ENCODE data around the gene LANCL3.

LANCL3 gene

DNA sequence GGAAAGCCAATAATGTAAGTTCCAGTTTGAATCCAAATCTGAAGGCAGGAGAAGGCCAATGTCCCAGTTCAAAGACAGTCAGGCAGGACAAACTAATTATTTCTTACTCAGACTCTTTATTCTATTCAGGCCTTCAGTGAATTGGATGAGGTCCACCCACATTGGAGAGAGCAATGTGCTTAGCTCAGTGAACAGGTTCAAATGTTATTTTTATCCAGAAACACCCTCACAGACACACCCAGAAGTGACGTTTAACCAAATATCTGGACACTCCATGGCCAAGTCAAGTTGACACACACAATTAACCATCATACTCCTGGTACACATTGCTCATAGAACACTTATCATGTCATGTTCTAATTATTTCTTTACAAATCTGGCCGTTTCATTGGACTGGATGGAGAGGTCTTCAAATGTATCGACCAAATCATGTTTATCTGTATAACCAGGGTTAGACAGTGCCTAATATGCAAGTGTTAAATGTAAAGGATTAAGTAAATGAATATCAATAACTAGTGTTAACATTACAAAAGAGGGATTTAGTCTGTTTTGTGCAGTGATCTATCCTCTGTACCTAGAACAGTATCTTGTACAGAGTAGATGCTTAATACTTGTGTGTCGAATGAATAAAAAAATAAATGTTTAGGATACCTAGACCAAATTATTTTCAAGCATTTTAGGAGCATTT is 87.0 kb downstream of the LANCL3 start:
- TF ChIP-seq CTCF (conservative IDR thresholded peaks at IDR 0.05; ENCODE audit: low read length), result no peak
- DNase-seq (ENCODE audit: low read depth), result no peak
- H3K4me3 ChIP-seq (ENCODE audit: low read length), result no peak overlapping the region

DNA sequence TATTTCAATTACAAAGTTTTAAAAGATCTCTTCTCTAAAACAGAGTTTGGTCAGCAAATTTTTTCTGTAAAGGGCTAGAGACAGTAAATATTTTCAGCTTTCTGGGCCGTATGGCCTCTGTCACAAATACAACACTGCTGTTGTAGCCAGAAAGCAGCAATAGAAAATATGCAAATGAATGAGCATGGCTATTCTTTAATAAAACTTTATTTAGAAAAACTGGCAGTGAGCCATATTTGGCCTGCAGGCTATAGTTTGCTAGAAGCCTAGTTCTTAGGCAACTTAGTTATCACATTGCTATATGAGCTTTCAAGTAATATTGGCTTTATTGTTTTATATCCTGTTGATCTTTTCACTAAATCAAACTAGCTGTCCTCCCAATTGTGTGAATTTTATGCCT is 87.6 kb downstream of the LANCL3 start:
- no peak for DNase-seq (ENCODE audit: low read depth)
- TF ChIP-seq CTCF (conservative IDR thresholded peaks at IDR 0.05; ENCODE audit: low read length), result no peak
- H3K4me3 ChIP-seq (ENCODE audit: low read length), result no peak overlapping the region

DNA sequence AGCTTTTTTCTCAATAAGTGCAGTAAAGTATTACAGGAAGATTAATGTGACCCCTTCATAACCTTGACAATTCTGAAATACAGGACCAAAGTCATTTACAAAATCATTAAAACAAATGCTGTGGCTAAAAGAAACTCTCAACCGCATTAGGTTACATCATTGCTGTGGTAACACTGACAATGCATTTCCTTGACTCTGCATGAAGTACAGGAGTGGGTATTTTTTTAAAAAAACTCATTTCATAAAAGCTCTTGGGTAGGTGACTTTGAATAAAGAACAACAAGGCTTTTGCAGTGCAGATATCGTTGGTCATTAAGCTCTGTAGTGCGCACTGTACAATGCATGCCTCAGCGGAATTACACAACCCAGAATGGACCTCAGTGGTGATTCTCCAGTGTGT is 90.7 kb downstream of the LANCL3 start:
- TF ChIP-seq CTCF (conservative IDR thresholded peaks at IDR 0.05; ENCODE audit: low read length), result no peak
- no peak overlapping the region for H3K4me3 ChIP-seq (ENCODE audit: low read length)
- no peak for DNase-seq (ENCODE audit: low read depth)

DNA sequence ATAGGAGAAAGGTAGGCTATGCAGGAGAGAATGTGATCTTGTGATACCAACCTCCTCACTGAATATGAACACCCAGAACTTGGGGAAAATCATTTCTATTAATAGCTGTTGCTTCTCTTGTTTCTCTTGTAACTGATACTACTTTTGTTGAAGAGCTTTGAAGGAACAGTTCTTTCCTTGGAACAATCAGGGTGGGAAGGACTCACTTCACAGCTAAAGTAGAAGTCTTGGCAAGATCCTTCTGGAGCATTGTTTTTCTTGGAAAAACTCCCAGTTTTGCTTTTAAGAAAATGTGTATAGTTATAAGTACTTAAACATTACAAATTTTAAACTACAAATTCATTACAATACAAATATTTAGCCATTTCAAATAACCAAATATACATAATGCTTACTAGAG is 95.1 kb downstream of the LANCL3 start:
- no peak for TF ChIP-seq CTCF (conservative IDR thresholded peaks at IDR 0.05; ENCODE audit: low read length)
- no peak overlapping the region for H3K4me3 ChIP-seq (ENCODE audit: low read length)
- DNase-seq (ENCODE audit: low read depth), result no peak

- no peak for DNase-seq (ENCODE audit: low read depth)
- no peak overlapping the region for H3K4me3 ChIP-seq (ENCODE audit: low read length)
- TF ChIP-seq CTCF (conservative IDR thresholded peaks at IDR 0.05; ENCODE audit: low read length), result no peak
Observed at GRCh38 chrX:37667141-37667540, 95.7 kb downstream of the LANCL3 start.

DNA sequence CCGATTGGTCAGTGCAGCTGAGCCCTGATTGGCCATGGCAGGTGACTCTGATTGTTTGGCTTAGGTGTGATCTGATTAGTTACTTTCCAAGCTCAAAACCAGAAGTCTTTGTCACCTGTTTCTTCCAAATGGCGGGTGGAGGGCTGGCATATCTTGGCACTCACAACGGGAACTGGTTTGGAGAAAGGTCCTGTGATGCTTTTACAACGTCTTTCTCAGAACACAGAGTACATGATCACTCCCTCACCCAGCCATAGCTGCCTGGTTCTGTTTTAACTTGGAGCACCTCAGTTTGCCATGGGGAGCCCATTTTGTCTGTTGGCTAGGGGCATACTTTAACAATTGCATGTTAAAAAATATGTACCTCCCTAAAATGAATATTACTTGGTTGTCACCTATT is 101.1 kb downstream of the LANCL3 start:
- no peak for DNase-seq (ENCODE audit: low read depth)

More for the DNA sequence above, 101.1 kb downstream of the LANCL3 start:
- H3K4me3 ChIP-seq (ENCODE audit: low read length), result no peak overlapping the region
- no peak for TF ChIP-seq CTCF (conservative IDR thresholded peaks at IDR 0.05; ENCODE audit: low read length)

Data from AG10803 (cell line).